Vagina (tissue), 2 donors: ENCODE measurements around the gene TLE2.

Experiments
- POLR2A ChIP-seq, 2 donors: fragments of 450-650 bp; IDR thresholded peaks; one replicate each; pipeline ENCODE4 v1.6.1; 2017; ENCODE audit warnings: antibody characterized with exemption in 2 of 2, mild to moderate bottlenecking in 2 of 2, moderate library complexity in 2 of 2
- TF ChIP-seq, protein P1 (sequence below), 3 experiments: fragments of 450-650 bp in 2 of 3; fragments of 200-600 bp in 1 of 3; sonication (generic) in 1 of 3; IDR thresholded peaks; one replicate each; pipeline ENCODE4 v1.5.1; 2017 to 2019; ENCODE audit warnings: antibody characterized with exemption in 3 of 3, mild to moderate bottlenecking in 2 of 3, moderate library complexity in 2 of 3

GRCh38 chr19:3010871-3011270 lies 18.2 kb downstream of the TLE2 start:
- TF ChIP-seq, protein P1, sequence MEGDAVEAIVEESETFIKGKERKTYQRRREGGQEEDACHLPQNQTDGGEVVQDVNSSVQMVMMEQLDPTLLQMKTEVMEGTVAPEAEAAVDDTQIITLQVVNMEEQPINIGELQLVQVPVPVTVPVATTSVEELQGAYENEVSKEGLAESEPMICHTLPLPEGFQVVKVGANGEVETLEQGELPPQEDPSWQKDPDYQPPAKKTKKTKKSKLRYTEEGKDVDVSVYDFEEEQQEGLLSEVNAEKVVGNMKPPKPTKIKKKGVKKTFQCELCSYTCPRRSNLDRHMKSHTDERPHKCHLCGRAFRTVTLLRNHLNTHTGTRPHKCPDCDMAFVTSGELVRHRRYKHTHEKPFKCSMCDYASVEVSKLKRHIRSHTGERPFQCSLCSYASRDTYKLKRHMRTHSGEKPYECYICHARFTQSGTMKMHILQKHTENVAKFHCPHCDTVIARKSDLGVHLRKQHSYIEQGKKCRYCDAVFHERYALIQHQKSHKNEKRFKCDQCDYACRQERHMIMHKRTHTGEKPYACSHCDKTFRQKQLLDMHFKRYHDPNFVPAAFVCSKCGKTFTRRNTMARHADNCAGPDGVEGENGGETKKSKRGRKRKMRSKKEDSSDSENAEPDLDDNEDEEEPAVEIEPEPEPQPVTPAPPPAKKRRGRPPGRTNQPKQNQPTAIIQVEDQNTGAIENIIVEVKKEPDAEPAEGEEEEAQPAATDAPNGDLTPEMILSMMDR (IDR thresholded peaks at IDR 0.05) = no peak
- no peak for TF ChIP-seq POLR2A (IDR thresholded peaks at IDR 0.05)
